ENCODE measurements around the gene CPA3.

CPA3 gene

GRCh38 chr3:148924562-148924961, 59.5 kb downstream of the CPA3 start:
- DNase-seq = no peak

GRCh38 chr3:148925845-148926244, 60.7 kb downstream of the CPA3 start:
- DNase-seq = no peak

- DNase-seq = no peak
These were observed 65.7 kb downstream of the CPA3 start for GRCh38 chr3:148930752-148931151.

GRCh38 chr3:148931574-148931973, 66.5 kb downstream of the CPA3 start:
- DNase-seq = no peak

GRCh38 chr3:148932972-148933371, 67.9 kb downstream of the CPA3 start:
- DNase-seq = no peak

GRCh38 chr3:148937467-148938255, 72.6 kb downstream of the CPA3 start:
- no peak for DNase-seq

- no peak for DNase-seq
These were observed 73.2 kb downstream of the CPA3 start for GRCh38 chr3:148938306-148938705.

- DNase-seq = no peak
These were observed 73.8 kb downstream of the CPA3 start for GRCh38 chr3:148938936-148939335.

- DNase-seq = no peak
These were observed 75.9 kb downstream of the CPA3 start for GRCh38 chr3:148940983-148941382.

GRCh38 chr3:148943506-148944205, 78.6 kb downstream of the CPA3 start:
- no peak for DNase-seq

- no peak for DNase-seq
These were observed 80.0 kb downstream of the CPA3 start for GRCh38 chr3:148945116-148945515.
